DND-41 (cell line): ENCODE data around the gene MAP2.

Experiments used
- ATAC-seq: fragments of 200-7000 bp; cut with Tn5 transposase; 3 replicates; pipeline ENCODE4 v1.9.1; 2021; ENCODE audit warnings: low read depth; ENCODE audit not compliant: insufficient read depth
- DNase-seq: peaks from one replicate; pipeline ENCODE4 v3.0.0-alpha.2; 2020
- H2AFZ ChIP-seq: 2 replicates; pipeline ENCODE4 v1.6.0; 2012; ENCODE audit warnings: low read depth, low read length
- H3K27ac ChIP-seq: 2 replicates; pipeline ENCODE4 v1.5.1; 2012; ENCODE audit warnings: low read length, inconsistent platforms
- H3K27me3 ChIP-seq: fragments of 200-600 bp; sonication (generic); 2 replicates; pipeline ENCODE4 v1.6.0; 2012; ENCODE audit warnings: low read length, mild to moderate bottlenecking, inconsistent platforms; ENCODE audit not compliant: insufficient read depth, poor library complexity
- H3K36me3 ChIP-seq: 2 replicates; pipeline ENCODE4 v1.5.1; 2012; ENCODE audit warnings: low read length, inconsistent platforms; ENCODE audit not compliant: insufficient read depth
- H3K4me1 ChIP-seq: 2 replicates; pipeline ENCODE4 v1.5.1; 2012; ENCODE audit warnings: mild to moderate bottlenecking, low read length; ENCODE audit not compliant: insufficient read depth
- H3K4me2 ChIP-seq: 2 replicates; pipeline ENCODE4 v1.6.0; 2012; ENCODE audit warnings: mild to moderate bottlenecking, moderate library complexity, low read length, inconsistent platforms; ENCODE audit not compliant: insufficient read depth
- H3K4me3 ChIP-seq, 2 experiments: fragments of 200-600 bp in 1 of 2; shearing (Covaris generic) in 1 of 2; 2 replicates each; pipeline ENCODE4 v1.5.1; 2012 to 2016; ENCODE audit warnings: inconsistent platforms in 2 of 2, low read length in 2 of 2, mild to moderate bottlenecking in 2 of 2, low read depth in 1 of 2, moderate library complexity in 1 of 2
- H3K79me2 ChIP-seq: 2 replicates; pipeline ENCODE4 v1.6.0; 2012; ENCODE audit warnings: low read length, inconsistent platforms; ENCODE audit not compliant: insufficient read depth
- H3K9ac ChIP-seq: 2 replicates; pipeline ENCODE4 v1.6.0; 2012; ENCODE audit warnings: low read depth, mild to moderate bottlenecking, inconsistent platforms, low read length, moderate library complexity
- H3K9me3 ChIP-seq: 2 replicates; pipeline ENCODE4 v1.5.1; 2012; ENCODE audit warnings: low read length, moderate library complexity, mild to moderate bottlenecking, inconsistent platforms; ENCODE audit not compliant: insufficient read depth, severe bottlenecking
- H4K20me1 ChIP-seq: 2 replicates; pipeline ENCODE4 v1.6.0; 2012; ENCODE audit warnings: low read length; ENCODE audit not compliant: insufficient read depth
- EZH2 ChIP-seq: IDR thresholded peaks from 3 replicates; pipeline ENCODE4 v1.6.1; 2012; ENCODE audit warnings: borderline replicate concordance, low read depth, mild to moderate bottlenecking, moderate library complexity, low read length, inconsistent platforms; ENCODE audit not compliant: severe bottlenecking
- TF ChIP-seq, protein P1 (sequence below): IDR thresholded peaks from 2 replicates; pipeline ENCODE4 v1.5.1; 2012; ENCODE audit warnings: borderline replicate concordance, low read length, moderate library complexity, mild to moderate bottlenecking; ENCODE audit not compliant: poor library complexity, severe bottlenecking; ENCODE audit errors: extremely low read depth

Gene MAP2

DNA sequence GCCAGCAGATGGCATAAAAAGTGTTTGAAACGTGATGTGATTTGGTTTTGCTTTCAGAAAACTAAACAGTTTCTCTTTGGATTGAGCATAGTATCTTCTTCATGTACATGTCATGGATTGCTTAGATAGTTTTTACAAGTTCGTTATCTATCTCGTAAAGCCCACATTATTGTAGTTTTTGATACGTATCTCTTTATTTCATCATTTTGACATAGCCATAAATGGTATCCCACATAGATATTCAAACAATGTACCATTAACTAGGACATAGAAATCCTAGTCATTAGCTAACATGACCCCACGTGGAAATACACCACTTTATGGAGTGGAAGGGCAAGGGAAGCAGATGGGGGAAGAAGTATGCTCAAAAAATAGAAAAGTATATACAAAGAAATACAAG lies 93.6 kb downstream of the MAP2 start:
- no peak overlapping the region for H3K4me3 ChIP-seq
- no peak overlapping the region for H3K9ac ChIP-seq
- no peak overlapping the region for H3K4me2 ChIP-seq
- no peak for ATAC-seq
- no peaks in the 10 kb centered on the region for H3K79me2 ChIP-seq
- no peaks in the 10 kb centered on the region for H3K9me3 ChIP-seq
- H3K27me3 ChIP-seq: no peaks in the 10 kb centered on the region
- H3K36me3 ChIP-seq: no peaks in the 10 kb centered on the region
- TF ChIP-seq EZH2: no peak
- TF ChIP-seq, protein P1, sequence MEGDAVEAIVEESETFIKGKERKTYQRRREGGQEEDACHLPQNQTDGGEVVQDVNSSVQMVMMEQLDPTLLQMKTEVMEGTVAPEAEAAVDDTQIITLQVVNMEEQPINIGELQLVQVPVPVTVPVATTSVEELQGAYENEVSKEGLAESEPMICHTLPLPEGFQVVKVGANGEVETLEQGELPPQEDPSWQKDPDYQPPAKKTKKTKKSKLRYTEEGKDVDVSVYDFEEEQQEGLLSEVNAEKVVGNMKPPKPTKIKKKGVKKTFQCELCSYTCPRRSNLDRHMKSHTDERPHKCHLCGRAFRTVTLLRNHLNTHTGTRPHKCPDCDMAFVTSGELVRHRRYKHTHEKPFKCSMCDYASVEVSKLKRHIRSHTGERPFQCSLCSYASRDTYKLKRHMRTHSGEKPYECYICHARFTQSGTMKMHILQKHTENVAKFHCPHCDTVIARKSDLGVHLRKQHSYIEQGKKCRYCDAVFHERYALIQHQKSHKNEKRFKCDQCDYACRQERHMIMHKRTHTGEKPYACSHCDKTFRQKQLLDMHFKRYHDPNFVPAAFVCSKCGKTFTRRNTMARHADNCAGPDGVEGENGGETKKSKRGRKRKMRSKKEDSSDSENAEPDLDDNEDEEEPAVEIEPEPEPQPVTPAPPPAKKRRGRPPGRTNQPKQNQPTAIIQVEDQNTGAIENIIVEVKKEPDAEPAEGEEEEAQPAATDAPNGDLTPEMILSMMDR: no peak
- H3K27ac ChIP-seq: no peak overlapping the region
- H4K20me1 ChIP-seq: no peaks in the 10 kb centered on the region
- no peak for DNase-seq
- no peaks in the 10 kb centered on the region for H3K4me1 ChIP-seq
- no peak overlapping the region for H2AFZ ChIP-seq

DNA sequence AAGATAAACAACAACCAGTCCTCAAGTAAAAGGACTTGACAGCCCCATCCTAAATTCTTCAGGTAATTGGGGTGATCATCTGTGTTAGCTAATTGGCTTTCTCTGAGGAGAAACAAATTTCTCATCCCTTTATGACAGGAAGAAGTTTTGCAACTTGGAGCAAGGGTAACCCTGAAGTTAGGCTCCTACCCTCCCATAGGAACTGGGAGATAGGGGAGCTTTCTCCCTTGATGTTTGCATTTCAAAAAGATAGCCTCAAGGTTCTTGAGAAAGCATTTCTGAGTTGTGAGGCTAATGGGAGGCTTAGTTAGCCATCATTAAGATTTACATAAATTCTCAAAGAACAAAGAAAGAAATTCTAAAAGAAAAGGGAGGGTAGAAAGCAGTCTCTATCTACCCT lies 95.4 kb downstream of the MAP2 start:
- Histone ChIP-seq H4K20me1 (no peaks in the 10 kb centered on the region), H3K9ac (no peak overlapping the region), H3K9me3 (no peaks in the 10 kb centered on the region), H3K36me3 (no peaks in the 10 kb centered on the region), H3K4me3 (no peak overlapping the region), H3K4me2 (no peak overlapping the region), H2AFZ (no peak overlapping the region), H3K79me2 (no peaks in the 10 kb centered on the region), H3K4me1 (no peaks in the 10 kb centered on the region), H3K27me3 (no peaks in the 10 kb centered on the region), H3K27ac (no peak overlapping the region)
- TF ChIP-seq, protein P1: no peak
- no peak for TF ChIP-seq EZH2
- no peak for ATAC-seq
- no peak for DNase-seq

DNA sequence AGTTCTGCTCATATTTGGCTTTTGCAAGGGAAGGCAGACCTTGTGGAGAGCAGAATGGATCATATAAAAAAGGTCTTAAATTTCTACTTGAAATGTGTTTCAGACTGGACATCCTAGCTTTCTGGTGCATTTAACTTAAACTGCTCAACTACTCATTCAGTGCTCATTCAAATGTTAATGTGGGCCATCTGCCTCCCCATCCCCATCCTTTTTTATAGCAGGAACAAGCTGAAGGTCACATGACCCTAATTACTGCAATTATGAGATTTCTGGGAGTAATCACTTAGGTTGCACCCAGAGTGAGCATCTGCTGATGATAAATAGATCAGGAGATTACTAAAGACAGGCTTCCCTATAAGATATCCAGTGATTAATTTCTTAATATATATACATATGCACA lies 96.1 kb downstream of the MAP2 start:
- no peak overlapping the region for H3K4me2 ChIP-seq
- ATAC-seq (no peak), DNase-seq (no peak)
- no peak overlapping the region for H3K9ac ChIP-seq
- H3K27ac ChIP-seq: no peak overlapping the region
- H3K4me3 ChIP-seq: no peak overlapping the region
- H3K27me3 ChIP-seq: no peaks in the 10 kb centered on the region
- H3K36me3 ChIP-seq: no peaks in the 10 kb centered on the region
- no peak overlapping the region for H2AFZ ChIP-seq
- H3K79me2 ChIP-seq: no peaks in the 10 kb centered on the region
- no peaks in the 10 kb centered on the region for H3K9me3 ChIP-seq
- no peaks in the 10 kb centered on the region for H4K20me1 ChIP-seq
- no peak for TF ChIP-seq EZH2
- TF ChIP-seq, protein P1: no peak
- no peaks in the 10 kb centered on the region for H3K4me1 ChIP-seq
